GM18505 (cell line): ENCODE measurements around the gene RNF31.

ENCODE experiments used
- ATAC-seq: cut with Tn5 transposase; IDR thresholded peaks from one replicate; pipeline ENCODE4 v1.9.1; 2021; ENCODE audit not compliant: unreplicated experiment
- POLR2A ChIP-seq: IDR thresholded peaks from 4 replicates; pipeline ENCODE4 v1.6.1; 2011; ENCODE audit warnings: borderline replicate concordance; ENCODE audit not compliant: insufficient read depth, insufficient read length; ENCODE audit errors: extremely low read depth

The RNF31 gene

DNA sequence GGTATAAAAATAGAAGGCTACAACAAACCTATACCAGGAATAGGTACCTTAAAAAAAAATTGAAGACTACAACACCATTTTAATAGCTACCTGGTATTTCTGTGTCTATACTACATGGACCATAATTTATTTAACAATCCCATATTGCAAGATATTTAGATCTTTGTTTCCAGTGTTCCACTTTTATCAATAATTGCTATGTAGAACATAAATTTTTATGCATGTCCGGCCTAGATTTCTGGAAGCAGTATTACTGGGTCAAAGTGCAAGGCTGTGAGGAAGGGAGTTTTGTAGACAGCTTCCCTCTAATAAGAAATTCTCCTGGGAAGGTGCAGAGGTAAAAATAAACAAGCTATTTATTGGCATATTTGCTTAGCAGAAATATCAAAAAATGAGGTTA lies 36.8 kb upstream of the RNF31 start:
- TF ChIP-seq POLR2A: no peak
- ATAC-seq: no peak

DNA sequence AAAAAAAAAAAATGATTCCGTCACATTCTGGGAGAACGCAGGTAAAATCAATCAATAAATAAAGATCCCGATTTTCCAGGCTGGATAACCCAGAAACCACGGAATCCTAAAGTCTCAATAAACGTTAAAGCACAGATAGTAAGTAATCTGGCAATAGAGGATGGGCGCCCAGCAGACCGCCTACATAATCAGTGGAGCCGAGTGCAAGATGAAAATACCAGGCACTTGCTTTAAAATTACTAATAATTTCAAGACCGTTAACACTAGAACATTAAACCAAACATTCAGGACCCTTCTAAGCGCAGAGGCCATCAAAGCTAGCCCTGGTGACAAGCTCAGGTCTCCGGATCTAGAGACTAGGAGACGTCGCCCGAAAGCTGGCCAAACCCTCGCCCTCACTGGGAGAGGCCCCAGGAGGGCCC lies 33.9 kb upstream of the RNF31 start:
- no peak for TF ChIP-seq POLR2A
- ATAC-seq: no peak

DNA sequence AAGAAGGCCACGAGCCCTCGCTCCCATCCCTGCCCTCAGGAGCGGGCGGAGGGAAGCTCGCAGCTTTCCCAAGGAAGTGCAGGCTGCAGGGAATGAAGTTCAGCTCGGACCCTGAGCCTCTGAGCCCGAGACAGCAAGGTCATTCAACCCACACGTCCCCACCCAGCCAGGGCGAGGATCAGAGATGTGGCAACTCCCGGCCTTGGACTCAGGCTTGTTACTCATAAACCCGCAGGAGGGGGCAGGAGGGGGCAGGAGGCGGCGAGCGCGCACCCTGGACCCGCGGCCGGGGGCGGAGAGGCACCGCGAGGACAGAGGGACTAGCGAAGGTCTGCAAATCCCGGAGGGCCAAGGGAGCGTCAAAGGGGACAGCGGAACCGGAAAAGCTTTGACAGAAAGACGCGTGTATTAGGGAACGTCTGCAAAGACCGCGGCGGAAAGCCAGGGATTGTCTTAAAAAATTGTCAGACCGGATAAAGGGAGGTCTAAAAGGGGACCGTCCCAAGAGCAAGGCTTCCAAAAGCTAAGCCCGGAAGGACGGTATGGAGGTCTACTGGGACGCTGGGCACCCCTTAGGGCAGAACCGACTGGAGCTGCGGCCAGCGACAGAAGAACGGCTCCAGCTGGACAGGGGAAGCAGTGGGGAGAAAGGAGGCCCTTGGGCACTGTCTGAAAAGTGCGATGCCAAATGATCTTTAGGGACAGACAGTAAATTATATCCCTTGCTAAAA lies 33.3 kb upstream of the RNF31 start:
- TF ChIP-seq POLR2A: peak; percentile 82
- peak; percentile 19 for ATAC-seq

DNA sequence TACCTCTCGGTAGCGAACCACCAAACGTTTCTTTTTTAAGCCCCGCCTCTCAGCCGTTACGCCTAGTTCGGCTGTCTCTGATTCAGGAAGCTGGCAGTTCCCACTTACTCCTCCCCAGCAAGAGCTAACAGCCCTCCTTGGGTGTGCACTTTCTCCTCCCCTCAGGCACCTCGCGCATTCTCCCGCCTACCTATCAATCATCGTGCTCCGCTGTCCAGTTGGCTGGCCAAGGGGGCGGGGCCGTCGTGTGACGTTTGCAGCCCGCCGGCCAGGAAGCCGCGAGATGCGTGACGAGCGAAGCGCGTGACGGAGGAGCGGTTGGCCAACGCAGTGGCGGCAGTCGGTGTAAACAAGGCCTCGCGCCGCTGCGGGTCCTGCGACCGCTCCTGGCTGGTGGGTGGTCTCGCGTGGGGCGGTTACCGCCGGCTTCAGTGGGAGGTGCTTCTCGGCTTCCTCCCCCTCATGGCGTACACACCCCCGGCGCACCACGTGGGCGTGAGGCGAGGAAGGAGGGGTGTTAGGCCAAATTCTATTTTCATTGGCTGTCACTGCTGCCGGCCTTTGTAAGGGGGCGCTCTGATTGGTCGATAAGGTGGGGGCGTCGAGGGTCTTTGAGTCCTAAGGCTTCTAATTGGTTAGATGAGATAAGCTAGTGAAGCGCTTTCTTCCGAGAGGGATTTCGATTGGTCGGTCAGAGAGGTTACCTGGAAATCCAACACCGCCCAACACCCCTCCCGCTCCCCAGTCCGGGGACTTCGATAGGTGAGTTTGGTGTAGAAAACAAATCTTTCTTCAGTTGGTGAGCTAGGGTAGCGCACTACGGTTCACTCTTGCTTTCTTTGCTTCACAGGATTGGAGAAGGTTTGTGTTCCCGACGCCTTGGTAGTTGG lies 32.5 kb upstream of the RNF31 start, which contains the start of the genes DCAF11 and NRL:
TSS of gene DCAF11 (plus strand) at position 246 of the 890 bp plus-strand sequence. CDS start 818 bp downstream, outside the sequence.
TSS of gene NRL (minus strand) at position 418 of the 890 bp plus-strand sequence. CDS start 32,101 bp downstream, outside the sequence.
- peak; percentile 80 for ATAC-seq
- peak; percentile 72 for TF ChIP-seq POLR2A

DNA sequence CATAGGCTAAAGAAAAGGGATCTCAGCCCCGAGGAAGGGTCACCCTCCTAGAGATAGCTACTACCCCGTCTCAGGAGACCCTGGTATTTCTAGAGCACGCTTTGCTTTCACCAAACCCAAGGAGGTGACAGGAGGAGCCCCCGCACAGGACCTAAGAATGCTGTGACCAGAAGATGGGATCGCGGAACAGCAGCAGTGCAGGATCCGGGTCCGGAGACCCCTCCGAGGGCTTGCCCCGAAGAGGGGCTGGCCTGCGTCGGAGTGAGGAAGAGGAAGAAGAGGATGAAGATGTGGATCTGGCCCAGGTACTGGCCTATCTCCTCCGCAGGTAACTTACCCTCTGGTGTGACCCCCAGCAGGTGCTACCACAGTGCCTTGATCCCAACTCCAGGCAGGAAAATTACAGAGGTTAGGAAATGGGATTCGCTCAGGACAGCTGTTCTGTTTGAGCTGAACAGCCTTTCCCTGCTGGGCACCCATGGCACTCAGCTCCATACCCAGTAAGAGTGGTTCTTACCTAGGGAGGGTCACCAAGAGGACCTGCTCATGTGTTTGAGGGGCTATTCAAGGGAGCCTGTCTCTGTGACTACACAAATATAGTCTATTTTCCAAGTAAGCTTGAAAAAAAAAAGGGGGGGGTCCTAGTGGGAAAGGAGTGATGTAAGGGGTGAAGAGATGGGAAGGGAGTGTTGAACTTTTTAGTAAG lies 31.7 kb upstream of the RNF31 start:
- no peak for ATAC-seq
- no peak for TF ChIP-seq POLR2A

DNA sequence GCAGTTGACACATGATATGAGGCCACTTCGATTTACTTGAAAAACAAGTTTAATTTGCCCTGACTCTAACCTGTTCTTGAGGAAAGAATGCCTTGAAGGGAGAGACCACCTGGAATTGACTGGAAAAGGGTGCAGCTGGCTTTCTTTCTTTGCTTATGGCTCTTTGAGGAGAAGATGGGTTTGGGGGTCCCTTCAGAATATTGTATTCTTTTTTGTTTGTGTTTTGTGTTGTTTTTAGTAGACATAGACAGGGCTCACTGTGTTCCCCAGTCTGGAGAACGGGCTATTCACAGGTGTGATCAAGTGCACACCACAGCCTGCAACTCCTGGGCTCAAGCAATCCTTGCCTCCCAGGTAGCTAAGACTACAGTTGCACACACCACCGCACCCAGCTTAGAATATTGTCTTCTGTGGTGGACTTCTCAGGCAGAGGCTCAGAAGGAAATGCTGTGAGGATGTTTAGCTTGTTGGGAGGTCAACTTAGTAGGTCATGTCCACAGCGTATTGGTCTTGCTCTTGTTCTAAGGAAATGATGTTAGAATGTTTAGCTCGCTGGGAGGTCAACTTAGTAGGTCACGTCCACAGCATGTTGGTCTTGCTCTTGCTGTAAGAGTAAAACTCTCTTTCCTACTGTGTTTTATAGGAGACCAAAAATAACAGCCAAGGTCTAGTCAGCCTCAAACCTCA lies 31.0 kb upstream of the RNF31 start:
- TF ChIP-seq POLR2A: no peak
- no peak for ATAC-seq

DNA sequence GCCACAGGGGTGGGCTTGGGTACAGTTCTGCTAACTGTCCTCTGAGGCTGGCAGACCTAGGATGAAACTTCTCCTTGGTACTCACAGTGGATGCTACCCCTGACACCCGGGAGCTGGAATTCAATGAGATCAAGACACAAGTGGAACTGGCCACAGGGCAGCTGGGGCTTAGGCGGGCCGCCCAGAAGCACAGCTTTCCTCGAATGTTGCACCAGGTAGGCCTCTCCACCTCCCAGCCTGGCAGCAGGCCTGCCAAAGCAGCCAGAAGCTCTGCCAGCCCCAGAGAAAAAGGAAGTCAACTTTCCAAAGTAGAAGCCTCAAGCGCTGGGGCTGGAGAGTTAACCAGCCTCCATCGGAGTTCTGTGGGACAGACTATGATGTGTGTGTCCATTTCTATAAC lies 30.1 kb upstream of the RNF31 start:
- TF ChIP-seq POLR2A: no peak
- ATAC-seq: no peak

DNA sequence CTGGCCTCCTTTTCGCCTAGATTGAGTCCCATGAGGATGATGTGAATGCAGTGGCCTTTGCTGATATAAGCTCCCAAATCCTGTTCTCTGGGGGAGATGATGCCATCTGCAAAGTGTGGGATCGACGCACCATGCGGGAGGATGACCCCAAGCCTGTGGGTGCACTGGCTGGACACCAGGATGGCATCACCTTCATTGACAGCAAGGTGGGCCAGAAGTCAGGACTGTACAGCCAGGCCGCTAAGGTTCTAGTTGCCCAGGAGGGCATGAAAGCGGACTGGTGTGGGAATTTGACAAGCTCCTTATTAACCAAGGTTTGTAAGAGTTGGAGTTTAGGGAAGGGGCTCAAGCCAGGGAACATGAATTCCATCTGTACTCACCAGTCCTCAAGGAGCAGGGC lies 27.6 kb upstream of the RNF31 start:
- no peak for ATAC-seq
- TF ChIP-seq POLR2A: no peak

DNA sequence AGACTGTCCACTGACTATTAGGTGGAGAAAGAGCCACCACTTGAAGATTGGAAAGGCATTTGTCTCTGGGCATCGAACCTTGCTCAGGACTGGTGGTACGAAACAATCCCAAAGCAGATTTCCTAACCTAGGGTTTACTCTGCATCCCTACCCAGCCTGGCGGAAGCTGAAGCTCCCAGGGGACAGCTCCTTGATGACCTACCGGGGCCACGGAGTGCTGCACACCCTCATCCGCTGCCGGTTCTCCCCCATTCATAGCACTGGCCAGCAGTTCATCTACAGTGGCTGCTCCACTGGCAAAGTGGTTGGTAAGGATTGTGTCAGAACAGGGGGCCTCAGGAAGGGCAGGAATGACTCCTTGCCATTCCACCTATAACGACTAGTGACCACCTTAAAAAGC lies 26.1 kb upstream of the RNF31 start:
- no peak for ATAC-seq
- TF ChIP-seq POLR2A: no peak

DNA sequence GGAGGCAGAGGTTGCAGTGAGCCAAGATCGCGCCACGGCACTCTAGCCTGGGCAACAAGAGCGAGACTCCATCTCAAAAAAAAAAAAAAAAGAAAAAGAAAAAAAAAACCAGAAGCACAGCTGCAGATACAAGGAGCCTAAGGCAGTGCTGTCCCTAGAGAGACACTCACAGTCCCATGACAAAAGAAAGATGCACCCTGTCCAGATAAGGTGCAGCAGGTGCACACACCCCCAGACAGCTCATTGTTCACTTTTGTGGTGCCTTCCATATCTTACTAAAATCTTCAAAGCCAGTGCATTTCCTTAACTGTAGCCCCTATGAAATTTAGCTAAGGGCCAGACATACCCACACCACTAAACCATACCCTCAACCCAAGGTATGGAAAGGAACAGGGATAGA lies 24.9 kb upstream of the RNF31 start:
- ATAC-seq: no peak
- no peak for TF ChIP-seq POLR2A

DNA sequence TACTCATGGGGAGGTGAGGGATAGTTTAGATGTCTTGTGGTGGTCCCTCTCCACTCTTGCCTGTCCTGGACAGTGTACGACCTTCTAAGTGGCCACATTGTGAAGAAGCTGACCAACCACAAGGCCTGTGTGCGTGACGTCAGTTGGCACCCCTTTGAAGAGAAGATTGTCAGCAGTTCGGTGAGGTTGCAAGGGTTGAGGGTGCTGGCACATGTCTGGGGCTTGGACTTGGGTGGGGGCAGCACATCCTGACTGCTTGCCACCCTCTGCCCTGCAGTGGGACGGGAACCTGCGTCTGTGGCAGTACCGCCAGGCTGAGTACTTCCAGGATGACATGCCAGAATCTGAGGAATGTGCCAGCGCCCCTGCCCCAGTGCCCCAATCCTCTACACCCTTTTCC lies 24.4 kb upstream of the RNF31 start:
- TF ChIP-seq POLR2A: no peak
- no peak for ATAC-seq
